ENCODE measurements around the gene TSPEAR.

- TF ChIP-seq EZH2phosphoT487 (IDR thresholded peaks at IDR 0.05; ENCODE audit: borderline replicate concordance, low read depth) (no peak), CTCF (IDR thresholded peaks at IDR 0.05) (no peak), POLR2AphosphoS5 (IDR thresholded peaks at IDR 0.05; ENCODE audit: low read depth, low read length) (no peak), RFX5 (IDR thresholded peaks at IDR 0.05; ENCODE audit: low read length) (no peak), REST (IDR thresholded peaks at IDR 0.05; ENCODE audit: low read depth, low read length) (no peak), TAF1 (IDR thresholded peaks at IDR 0.05; ENCODE audit: borderline replicate concordance, low read depth, low read length) (no peak), SIN3A (IDR thresholded peaks at IDR 0.05; ENCODE audit: borderline replicate concordance, low read depth, low read length) (no peak), TEAD4 (IDR thresholded peaks at IDR 0.05; ENCODE audit: borderline replicate concordance, insufficient read depth) (no peak), NRF1 (IDR thresholded peaks at IDR 0.05; ENCODE audit: low read depth, low read length) (no peak), GABPA (IDR thresholded peaks at IDR 0.05; ENCODE audit: low read depth) (no peak), FOXJ3 (CRISPR knock-in tag; IDR thresholded peaks at IDR 0.05) (no peak), RAD21 (IDR thresholded peaks at IDR 0.05; ENCODE audit: low read length) (no peak), YY1 (IDR thresholded peaks at IDR 0.05; ENCODE audit: low read depth) (no peak), PBX3 (IDR thresholded peaks at IDR 0.05) (no peak)
Measured at GRCh38 chr21:44656868-44657267, 54.5 kb downstream of the TSPEAR start.

Measured in SK-N-SH (cell line).